Ishikawa (cell line): Measurements from ENCODE around the gene TELO2.

Source experiments
- CEBPB ChIP-seq: IDR thresholded peaks from 2 replicates; pipeline ENCODE4 v1.6.1; 2012
- CREB1 ChIP-seq: IDR thresholded peaks from 2 replicates; pipeline ENCODE4 v1.6.1; 2012; ENCODE audit warnings: low read depth
- EGR1 ChIP-seq: IDR thresholded peaks from 2 replicates; pipeline ENCODE4 v1.6.1; 2012
- EP300 ChIP-seq: IDR thresholded peaks from 2 replicates; pipeline ENCODE4 v1.6.1; 2012; ENCODE audit warnings: borderline replicate concordance
- FOXM1 ChIP-seq: IDR thresholded peaks from 2 replicates; pipeline ENCODE4 v1.6.1; 2012; ENCODE audit warnings: low read depth, borderline replicate concordance
- NFIC ChIP-seq: IDR thresholded peaks from 2 replicates; pipeline ENCODE4 v1.6.1; 2012
- RAD21 ChIP-seq: IDR thresholded peaks from 2 replicates; pipeline ENCODE4 v1.6.1; 2012; ENCODE audit warnings: low read depth
- TAF1 ChIP-seq: IDR thresholded peaks from 2 replicates; pipeline ENCODE4 v1.6.1; 2012; ENCODE audit warnings: low read depth, mild to moderate bottlenecking
- TCF12 ChIP-seq: IDR thresholded peaks from 2 replicates; pipeline ENCODE4 v1.6.1; 2012; ENCODE audit warnings: low read depth
- TEAD4 ChIP-seq: IDR thresholded peaks from 2 replicates; pipeline ENCODE4 v1.6.1; 2012
- YY1 ChIP-seq: IDR thresholded peaks from 2 replicates; pipeline ENCODE4 v1.6.1; 2012; ENCODE audit warnings: low read depth
- ZBTB7A ChIP-seq: IDR thresholded peaks from 2 replicates; pipeline ENCODE4 v1.6.1; 2012; ENCODE audit warnings: low read depth
- TF ChIP-seq, protein P1 (sequence below): IDR thresholded peaks from 2 replicates; pipeline ENCODE4 v1.6.1; 2012; ENCODE audit warnings: low read depth, mild to moderate bottlenecking
- TF ChIP-seq, protein P2 (sequence below): IDR thresholded peaks from 2 replicates; pipeline ENCODE4 v1.6.1; 2012
- TF ChIP-seq, protein P3 (sequence below): IDR thresholded peaks from 2 replicates; pipeline ENCODE4 v1.6.1; 2012

Gene TELO2

GRCh38 chr16:1512774-1513173, 19.6 kb downstream of the TELO2 start:
- TF ChIP-seq FOXM1 (no peak), YY1 (no peak), EGR1 (no peak)

GRCh38 chr16:1514507-1514906, 21.3 kb downstream of the TELO2 start:
- TF ChIP-seq, protein P1, sequence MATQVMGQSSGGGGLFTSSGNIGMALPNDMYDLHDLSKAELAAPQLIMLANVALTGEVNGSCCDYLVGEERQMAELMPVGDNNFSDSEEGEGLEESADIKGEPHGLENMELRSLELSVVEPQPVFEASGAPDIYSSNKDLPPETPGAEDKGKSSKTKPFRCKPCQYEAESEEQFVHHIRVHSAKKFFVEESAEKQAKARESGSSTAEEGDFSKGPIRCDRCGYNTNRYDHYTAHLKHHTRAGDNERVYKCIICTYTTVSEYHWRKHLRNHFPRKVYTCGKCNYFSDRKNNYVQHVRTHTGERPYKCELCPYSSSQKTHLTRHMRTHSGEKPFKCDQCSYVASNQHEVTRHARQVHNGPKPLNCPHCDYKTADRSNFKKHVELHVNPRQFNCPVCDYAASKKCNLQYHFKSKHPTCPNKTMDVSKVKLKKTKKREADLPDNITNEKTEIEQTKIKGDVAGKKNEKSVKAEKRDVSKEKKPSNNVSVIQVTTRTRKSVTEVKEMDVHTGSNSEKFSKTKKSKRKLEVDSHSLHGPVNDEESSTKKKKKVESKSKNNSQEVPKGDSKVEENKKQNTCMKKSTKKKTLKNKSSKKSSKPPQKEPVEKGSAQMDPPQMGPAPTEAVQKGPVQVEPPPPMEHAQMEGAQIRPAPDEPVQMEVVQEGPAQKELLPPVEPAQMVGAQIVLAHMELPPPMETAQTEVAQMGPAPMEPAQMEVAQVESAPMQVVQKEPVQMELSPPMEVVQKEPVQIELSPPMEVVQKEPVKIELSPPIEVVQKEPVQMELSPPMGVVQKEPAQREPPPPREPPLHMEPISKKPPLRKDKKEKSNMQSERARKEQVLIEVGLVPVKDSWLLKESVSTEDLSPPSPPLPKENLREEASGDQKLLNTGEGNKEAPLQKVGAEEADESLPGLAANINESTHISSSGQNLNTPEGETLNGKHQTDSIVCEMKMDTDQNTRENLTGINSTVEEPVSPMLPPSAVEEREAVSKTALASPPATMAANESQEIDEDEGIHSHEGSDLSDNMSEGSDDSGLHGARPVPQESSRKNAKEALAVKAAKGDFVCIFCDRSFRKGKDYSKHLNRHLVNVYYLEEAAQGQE = no peak
- TF ChIP-seq CREB1 (no peak), EP300 (no peak), EGR1 (no peak), TCF12 (no peak), TEAD4 (no peak), ZBTB7A (no peak), RAD21 (no peak), CEBPB (no peak), YY1 (no peak), NFIC (no peak), FOXM1 (no peak), TAF1 (no peak)
- TF ChIP-seq, protein P2, sequence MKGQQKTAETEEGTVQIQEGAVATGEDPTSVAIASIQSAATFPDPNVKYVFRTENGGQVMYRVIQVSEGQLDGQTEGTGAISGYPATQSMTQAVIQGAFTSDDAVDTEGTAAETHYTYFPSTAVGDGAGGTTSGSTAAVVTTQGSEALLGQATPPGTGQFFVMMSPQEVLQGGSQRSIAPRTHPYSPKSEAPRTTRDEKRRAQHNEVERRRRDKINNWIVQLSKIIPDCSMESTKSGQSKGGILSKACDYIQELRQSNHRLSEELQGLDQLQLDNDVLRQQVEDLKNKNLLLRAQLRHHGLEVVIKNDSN = no peak
- TF ChIP-seq, protein P3, sequence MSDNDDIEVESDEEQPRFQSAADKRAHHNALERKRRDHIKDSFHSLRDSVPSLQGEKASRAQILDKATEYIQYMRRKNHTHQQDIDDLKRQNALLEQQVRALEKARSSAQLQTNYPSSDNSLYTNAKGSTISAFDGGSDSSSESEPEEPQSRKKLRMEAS = no peak

- TF ChIP-seq CEBPB (no peak), EP300 (no peak), TAF1 (no peak), YY1 (no peak), RAD21 (no peak), ZBTB7A (no peak), CREB1 (no peak), TCF12 (no peak)
- TF ChIP-seq, protein P1 = no peak
- TF ChIP-seq, protein P2 = no peak
Observed at GRCh38 chr16:1518626-1519135, 25.5 kb downstream of the TELO2 start.

DNA sequence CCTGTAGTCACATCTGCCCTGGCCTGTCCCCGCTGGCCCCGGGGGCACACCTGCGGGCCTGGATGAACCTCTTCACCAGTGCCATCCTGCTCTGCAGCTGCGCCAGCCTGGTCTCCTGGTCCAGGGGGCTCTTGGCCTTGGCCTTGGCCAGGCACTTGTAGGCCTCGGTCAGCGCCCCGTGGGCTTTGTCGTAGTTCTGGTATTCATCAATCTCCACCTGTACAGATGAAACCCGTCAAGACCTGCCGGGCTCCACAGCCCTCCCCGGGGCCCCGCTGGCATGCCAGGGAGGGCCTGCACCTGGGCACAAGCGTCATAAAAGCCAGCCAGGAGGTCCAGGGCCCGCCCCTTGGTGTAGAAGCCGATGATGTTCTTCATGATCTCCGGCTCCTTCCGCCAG, 26.7 kb downstream of the TELO2 start:
- TF ChIP-seq NFIC = no peak
- no peak for TF ChIP-seq RAD21
- TF ChIP-seq, protein P3 = no peak
- TF ChIP-seq, protein P1 = no peak
- no peak for TF ChIP-seq CREB1
- no peak for TF ChIP-seq TCF12
- TF ChIP-seq ZBTB7A = no peak
- no peak for TF ChIP-seq EP300
- no peak for TF ChIP-seq TAF1
- TF ChIP-seq EGR1 = no peak
- TF ChIP-seq, protein P2 = no peak
- no peak for TF ChIP-seq FOXM1
- TF ChIP-seq TEAD4 = no peak
- TF ChIP-seq YY1 = no peak
- no peak for TF ChIP-seq CEBPB

DNA sequence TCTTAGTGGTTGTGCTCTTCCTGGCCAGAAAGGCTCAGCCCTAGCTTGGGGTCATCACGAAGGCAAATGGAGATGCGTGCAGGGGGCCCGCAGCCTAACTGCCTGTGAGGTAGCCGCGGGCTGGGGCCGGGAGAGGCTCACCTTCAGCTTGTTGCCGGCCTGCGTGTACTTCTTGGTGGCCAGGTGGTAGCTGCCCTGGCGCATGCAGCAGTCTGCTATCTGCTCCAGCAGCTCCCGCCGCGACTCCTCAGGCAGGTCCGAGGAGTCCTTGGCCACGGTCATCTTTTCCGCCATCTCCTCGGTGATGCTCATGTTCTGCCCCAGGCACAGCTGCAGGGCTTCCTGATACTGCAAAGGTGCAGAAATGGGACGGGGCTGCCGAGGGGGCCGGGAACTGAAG, 27.3 kb downstream of the TELO2 start:
- TF ChIP-seq RAD21 (no peak), EGR1 (no peak)
